ENCODE measurements around the gene YY1.
A peak's percentile ranks its signal among the peaks of the same experiment; 100 is the strongest.

The YY1 gene

GRCh38 chr14:100285021-100285912, 46.3 kb downstream of the YY1 start (continued):
- TF ChIP-seq, protein P1, sequence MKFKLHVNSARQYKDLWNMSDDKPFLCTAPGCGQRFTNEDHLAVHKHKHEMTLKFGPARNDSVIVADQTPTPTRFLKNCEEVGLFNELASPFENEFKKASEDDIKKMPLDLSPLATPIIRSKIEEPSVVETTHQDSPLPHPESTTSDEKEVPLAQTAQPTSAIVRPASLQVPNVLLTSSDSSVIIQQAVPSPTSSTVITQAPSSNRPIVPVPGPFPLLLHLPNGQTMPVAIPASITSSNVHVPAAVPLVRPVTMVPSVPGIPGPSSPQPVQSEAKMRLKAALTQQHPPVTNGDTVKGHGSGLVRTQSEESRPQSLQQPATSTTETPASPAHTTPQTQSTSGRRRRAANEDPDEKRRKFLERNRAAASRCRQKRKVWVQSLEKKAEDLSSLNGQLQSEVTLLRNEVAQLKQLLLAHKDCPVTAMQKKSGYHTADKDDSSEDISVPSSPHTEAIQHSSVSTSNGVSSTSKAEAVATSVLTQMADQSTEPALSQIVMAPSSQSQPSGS (tag by site-specific recombination; IDR thresholded peaks at IDR 0.05; ENCODE audit: low read depth): no peak
- TF ChIP-seq ZBTB1 (tag by site-specific recombination; IDR thresholded peaks at IDR 0.05): 0 out of 2 replicates have a peak, but pooled peaks have one; percentile 48
- TF ChIP-seq ZNF24 (tag by site-specific recombination; IDR thresholded peaks at IDR 0.05): no peak; the same call in 1 of the 2 replicates
- peak; percentile 71; the same call in 1 of the 2 replicates for TF ChIP-seq ZNF76 (tag by site-specific recombination; IDR thresholded peaks at IDR 0.05; ENCODE audit: borderline replicate concordance, low read depth)
- TF ChIP-seq, protein P2, sequence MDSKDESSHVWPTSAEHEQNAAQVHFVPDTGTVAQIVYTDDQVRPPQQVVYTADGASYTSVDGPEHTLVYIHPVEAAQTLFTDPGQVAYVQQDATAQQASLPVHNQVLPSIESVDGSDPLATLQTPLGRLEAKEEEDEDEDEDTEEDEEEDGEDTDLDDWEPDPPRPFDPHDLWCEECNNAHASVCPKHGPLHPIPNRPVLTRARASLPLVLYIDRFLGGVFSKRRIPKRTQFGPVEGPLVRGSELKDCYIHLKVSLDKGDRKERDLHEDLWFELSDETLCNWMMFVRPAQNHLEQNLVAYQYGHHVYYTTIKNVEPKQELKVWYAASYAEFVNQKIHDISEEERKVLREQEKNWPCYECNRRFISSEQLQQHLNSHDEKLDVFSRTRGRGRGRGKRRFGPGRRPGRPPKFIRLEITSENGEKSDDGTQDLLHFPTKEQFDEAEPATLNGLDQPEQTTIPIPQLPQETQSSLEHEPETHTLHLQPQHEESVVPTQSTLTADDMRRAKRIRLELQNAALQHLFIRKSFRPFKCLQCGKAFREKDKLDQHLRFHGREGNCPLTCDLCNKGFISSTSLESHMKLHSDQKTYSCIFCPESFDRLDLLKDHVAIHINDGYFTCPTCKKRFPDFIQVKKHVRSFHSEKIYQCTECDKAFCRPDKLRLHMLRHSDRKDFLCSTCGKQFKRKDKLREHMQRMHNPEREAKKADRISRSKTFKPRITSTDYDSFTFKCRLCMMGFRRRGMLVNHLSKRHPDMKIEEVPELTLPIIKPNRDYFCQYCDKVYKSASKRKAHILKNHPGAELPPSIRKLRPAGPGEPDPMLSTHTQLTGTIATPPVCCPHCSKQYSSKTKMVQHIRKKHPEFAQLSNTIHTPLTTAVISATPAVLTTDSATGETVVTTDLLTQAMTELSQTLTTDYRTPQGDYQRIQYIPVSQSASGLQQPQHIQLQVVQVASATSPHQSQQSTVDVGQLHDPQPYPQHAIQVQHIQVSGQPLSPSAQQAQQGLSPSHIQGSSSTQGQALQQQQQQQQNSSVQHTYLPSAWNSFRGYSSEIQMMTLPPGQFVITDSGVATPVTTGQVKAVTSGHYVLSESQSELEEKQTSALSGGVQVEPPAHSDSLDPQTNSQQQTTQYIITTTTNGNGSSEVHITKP (tag by site-specific recombination; IDR thresholded peaks at IDR 0.05): 0 out of 2 replicates have a peak, but pooled peaks have one; percentile 26
- TF ChIP-seq ZBTB8A (tag by site-specific recombination; IDR thresholded peaks at IDR 0.05): peak; percentile 91
- no peak for TF ChIP-seq ZNF23 (tag by site-specific recombination; IDR thresholded peaks at IDR 0.05; ENCODE audit: borderline replicate concordance)
- no peak; the same call in 1 of the 2 replicates for TF ChIP-seq YY1 (tag by site-specific recombination; IDR thresholded peaks at IDR 0.05)
- peak; percentile 49; the same call in 1 of the 2 replicates for TF ChIP-seq ZNF580 (tag by site-specific recombination; IDR thresholded peaks at IDR 0.05)
- peak; percentile 95 for TF ChIP-seq GLIS2 (tag by site-specific recombination; IDR thresholded peaks at IDR 0.05)
- TF ChIP-seq ZBTB48 (tag by site-specific recombination; IDR thresholded peaks at IDR 0.05): peak; percentile 65; the same call in 1 of the 2 replicates
- TF ChIP-seq SP3 (tag by site-specific recombination; IDR thresholded peaks at IDR 0.05): peak; percentile 86
- TF ChIP-seq RBAK (tag by site-specific recombination; IDR thresholded peaks at IDR 0.05): no peak
- peak; percentile 80; the same call in 1 of the 2 replicates for TF ChIP-seq REPIN1 (tag by site-specific recombination; IDR thresholded peaks at IDR 0.05; ENCODE audit: low read depth)
- TF ChIP-seq TCF7L2 (IDR thresholded peaks at IDR 0.05; ENCODE audit: borderline replicate concordance, low read depth, low read length): no peak
- peak; percentile 93 for TF ChIP-seq ZNF335 (tag by site-specific recombination; conservative IDR thresholded peaks at IDR 0.05)
- no peak for TF ChIP-seq ZNF121 (tag by site-specific recombination; IDR thresholded peaks at IDR 0.05)
- TF ChIP-seq, protein P3, sequence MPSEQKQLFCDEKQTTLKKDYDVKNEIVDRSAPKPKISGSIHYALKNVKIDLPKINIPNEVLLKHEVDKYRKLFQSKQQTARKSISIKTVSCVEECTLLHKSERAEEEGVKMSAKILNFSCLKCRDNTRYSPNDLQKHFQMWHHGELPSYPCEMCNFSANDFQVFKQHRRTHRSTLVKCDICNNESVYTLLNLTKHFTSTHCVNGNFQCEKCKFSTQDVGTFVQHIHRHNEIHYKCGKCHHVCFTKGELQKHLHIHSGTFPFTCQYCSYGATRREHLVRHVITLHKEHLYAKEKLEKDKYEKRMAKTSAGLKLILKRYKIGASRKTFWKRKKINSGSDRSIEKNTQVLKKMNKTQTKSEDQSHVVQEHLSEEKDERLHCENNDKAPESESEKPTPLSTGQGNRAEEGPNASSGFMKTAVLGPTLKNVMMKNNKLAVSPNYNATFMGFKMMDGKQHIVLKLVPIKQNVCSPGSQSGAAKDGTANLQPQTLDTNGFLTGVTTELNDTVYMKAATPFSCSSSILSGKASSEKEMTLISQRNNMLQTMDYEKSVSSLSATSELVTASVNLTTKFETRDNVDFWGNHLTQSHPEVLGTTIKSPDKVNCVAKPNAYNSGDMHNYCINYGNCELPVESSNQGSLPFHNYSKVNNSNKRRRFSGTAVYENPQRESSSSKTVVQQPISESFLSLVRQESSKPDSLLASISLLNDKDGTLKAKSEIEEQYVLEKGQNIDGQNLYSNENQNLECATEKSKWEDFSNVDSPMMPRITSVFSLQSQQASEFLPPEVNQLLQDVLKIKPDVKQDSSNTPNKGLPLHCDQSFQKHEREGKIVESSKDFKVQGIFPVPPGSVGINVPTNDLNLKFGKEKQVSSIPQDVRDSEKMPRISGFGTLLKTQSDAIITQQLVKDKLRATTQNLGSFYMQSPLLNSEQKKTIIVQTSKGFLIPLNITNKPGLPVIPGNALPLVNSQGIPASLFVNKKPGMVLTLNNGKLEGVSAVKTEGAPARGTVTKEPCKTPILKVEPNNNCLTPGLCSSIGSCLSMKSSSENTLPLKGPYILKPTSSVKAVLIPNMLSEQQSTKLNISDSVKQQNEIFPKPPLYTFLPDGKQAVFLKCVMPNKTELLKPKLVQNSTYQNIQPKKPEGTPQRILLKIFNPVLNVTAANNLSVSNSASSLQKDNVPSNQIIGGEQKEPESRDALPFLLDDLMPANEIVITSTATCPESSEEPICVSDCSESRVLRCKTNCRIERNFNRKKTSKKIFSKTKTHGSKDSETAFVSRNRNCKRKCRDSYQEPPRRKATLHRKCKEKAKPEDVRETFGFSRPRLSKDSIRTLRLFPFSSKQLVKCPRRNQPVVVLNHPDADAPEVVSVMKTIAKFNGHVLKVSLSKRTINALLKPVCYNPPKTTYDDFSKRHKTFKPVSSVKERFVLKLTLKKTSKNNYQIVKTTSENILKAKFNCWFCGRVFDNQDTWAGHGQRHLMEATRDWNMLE (tag by site-specific recombination; conservative IDR thresholded peaks at IDR 0.05; ENCODE audit: low read depth): no peak
- TF ChIP-seq ZNF654 (tag by site-specific recombination; IDR thresholded peaks at IDR 0.05; ENCODE audit: low read depth): no peak
- no peak for TF ChIP-seq ZNF311 (tag by site-specific recombination; IDR thresholded peaks at IDR 0.05; ENCODE audit: borderline replicate concordance)
- TF ChIP-seq ZNF561 (tag by site-specific recombination; IDR thresholded peaks at IDR 0.05; ENCODE audit: borderline replicate concordance): peak; percentile 83; the same call in 1 of the 2 replicates
- TF ChIP-seq ZNF48 (tag by site-specific recombination; IDR thresholded peaks at IDR 0.05): no peak
- TF ChIP-seq, protein P4, sequence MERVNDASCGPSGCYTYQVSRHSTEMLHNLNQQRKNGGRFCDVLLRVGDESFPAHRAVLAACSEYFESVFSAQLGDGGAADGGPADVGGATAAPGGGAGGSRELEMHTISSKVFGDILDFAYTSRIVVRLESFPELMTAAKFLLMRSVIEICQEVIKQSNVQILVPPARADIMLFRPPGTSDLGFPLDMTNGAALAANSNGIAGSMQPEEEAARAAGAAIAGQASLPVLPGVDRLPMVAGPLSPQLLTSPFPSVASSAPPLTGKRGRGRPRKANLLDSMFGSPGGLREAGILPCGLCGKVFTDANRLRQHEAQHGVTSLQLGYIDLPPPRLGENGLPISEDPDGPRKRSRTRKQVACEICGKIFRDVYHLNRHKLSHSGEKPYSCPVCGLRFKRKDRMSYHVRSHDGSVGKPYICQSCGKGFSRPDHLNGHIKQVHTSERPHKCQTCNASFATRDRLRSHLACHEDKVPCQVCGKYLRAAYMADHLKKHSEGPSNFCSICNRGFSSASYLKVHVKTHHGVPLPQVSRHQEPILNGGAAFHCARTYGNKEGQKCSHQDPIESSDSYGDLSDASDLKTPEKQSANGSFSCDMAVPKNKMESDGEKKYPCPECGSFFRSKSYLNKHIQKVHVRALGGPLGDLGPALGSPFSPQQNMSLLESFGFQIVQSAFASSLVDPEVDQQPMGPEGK (tag by site-specific recombination; IDR thresholded peaks at IDR 0.05): peak; percentile 97
- peak; percentile 83; the same call in 1 of the 2 replicates for TF ChIP-seq ZNF324 (tag by site-specific recombination; IDR thresholded peaks at IDR 0.05)
- no peak for TF ChIP-seq ZNF473 (tag by site-specific recombination; IDR thresholded peaks at IDR 0.05)
- TF ChIP-seq ZNF514 (tag by site-specific recombination; IDR thresholded peaks at IDR 0.05): no peak

Data from HEK293 (cell line).